Epithelial cell of alveolus of lung (primary cell): ENCODE results near the gene PDLIM5. TPM values are rescaled to one million over a fixed set of nuclear protein-coding genes. Genes with fewer than 3 reads are reported as not detected.

Experiments used
- total RNA-seq: library from RNA; depleted of rRNA; stranded (reverse); fragments of >200 nt; gene quantifications from 2 replicates; pipeline ENCODE4 v1.2.1, GENCODE V29; 2015

PDLIM5 gene, protein sequence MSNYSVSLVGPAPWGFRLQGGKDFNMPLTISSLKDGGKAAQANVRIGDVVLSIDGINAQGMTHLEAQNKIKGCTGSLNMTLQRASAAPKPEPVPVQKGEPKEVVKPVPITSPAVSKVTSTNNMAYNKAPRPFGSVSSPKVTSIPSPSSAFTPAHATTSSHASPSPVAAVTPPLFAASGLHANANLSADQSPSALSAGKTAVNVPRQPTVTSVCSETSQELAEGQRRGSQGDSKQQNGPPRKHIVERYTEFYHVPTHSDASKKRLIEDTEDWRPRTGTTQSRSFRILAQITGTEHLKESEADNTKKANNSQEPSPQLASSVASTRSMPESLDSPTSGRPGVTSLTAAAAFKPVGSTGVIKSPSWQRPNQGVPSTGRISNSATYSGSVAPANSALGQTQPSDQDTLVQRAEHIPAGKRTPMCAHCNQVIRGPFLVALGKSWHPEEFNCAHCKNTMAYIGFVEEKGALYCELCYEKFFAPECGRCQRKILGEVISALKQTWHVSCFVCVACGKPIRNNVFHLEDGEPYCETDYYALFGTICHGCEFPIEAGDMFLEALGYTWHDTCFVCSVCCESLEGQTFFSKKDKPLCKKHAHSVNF
- total RNA-seq, result 31.1 and 82.9 TPM in 2 replicates

DNA sequence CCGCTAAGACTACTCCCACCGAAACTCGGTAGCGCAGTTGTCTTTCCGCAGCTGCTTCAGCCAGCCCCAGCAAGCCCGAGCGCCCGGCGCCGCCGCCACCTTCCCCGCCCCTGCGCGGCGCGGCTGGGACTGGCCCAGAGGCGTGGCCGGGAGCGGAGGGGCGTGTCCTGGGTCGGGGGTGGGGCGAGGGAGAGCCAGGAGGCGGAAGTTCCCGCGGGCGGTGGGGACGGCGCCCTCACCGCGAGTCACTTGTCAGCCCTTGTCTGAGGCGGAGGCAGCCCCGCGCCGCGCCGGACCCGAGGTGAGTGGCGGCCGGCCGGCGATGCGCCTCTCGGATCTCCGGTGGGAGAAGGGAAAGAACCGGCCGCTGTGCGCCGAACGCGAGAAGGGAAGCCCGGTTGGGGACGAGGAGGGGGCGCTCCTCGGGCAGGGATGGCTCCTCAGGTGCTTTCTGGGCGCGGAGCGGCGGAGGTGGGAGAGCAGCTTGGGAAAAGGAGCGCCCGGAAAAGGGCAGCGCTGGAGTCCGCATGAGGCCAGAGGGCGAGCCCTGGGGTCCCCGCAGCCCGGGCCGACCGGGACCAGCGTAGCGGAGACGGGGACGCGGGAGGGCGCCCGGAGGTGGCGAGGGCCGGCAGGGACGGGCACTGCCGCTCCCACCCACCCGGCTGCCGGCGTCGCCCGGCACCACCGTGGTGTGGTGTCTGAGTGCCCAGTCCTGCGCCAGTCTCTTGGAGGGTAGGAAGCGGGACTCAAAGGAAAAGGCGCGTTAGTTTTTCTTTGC, at the start of gene PDLIM5:
PDLIM5 (plus strand) TSS at position 248 of the 781 bp plus-strand sequence. CDS start 3,347 bp downstream, outside the sequence.

Other genes with a start within 250 kb of the PDLIM5 start
- 20.7 and 23.9 TPM in 2 replicates for gene SMARCAD1, start 244.1 kb upstream of the PDLIM5 start, total RNA-seq
- gene HPGDS, start 109.1 kb upstream of the PDLIM5 start, total RNA-seq, result not detected in 2 replicates